Brain microvascular endothelial cell (primary cell): ENCODE results near the gene SEMA3D.

Experiments used
- DNase-seq: peaks from one replicate; pipeline ENCODE4 v3.0.0-alpha.2; 2020
- H3K27ac ChIP-seq: fragments of 250-450 bp; sonication (Bioruptor Pico); 2 replicates; pipeline ENCODE4 v1.5.1; 2020; ENCODE audit warnings: mild to moderate bottlenecking, moderate library complexity
- H3K27me3 ChIP-seq: fragments of 250-450 bp; sonication (Bioruptor Pico); replicated peaks from 2 replicates; pipeline ENCODE4 v1.5.1; 2020; ENCODE audit warnings: mild to moderate bottlenecking
- H3K36me3 ChIP-seq: fragments of 250-450 bp; sonication (Bioruptor Pico); replicated peaks from 2 replicates; pipeline ENCODE4 v1.5.1; 2020; ENCODE audit warnings: mild to moderate bottlenecking
- H3K4me3 ChIP-seq: 2 replicates; pipeline ENCODE4 v1.5.1; 2011; ENCODE audit warnings: low read depth, mild to moderate bottlenecking, control low read depth, low read length, moderate library complexity
- in situ Hi-C: cut with HindIII; loops from 2 replicates; pipeline ENCODE4 v1.10.0; 2017; ENCODE audit warnings: low sequenced_read_pairs, low pct_ligation_motif_present
- TF ChIP-seq, protein P1 (sequence below): IDR thresholded peaks from 2 replicates; pipeline ENCODE4 v1.5.1; 2011; ENCODE audit warnings: low read depth, mild to moderate bottlenecking, moderate library complexity, low read length, control low read depth, inconsistent platforms; ENCODE audit errors: missing control alignments

Gene SEMA3D

GRCh38 chr7:85186521-85187241, at the start of gene SEMA3D:
Gene SEMA3D, minus strand, starts transcription at chr7:85187056. Its CDS starts 65,165 bp downstream, at chr7:85121891.
- TF ChIP-seq, protein P1, sequence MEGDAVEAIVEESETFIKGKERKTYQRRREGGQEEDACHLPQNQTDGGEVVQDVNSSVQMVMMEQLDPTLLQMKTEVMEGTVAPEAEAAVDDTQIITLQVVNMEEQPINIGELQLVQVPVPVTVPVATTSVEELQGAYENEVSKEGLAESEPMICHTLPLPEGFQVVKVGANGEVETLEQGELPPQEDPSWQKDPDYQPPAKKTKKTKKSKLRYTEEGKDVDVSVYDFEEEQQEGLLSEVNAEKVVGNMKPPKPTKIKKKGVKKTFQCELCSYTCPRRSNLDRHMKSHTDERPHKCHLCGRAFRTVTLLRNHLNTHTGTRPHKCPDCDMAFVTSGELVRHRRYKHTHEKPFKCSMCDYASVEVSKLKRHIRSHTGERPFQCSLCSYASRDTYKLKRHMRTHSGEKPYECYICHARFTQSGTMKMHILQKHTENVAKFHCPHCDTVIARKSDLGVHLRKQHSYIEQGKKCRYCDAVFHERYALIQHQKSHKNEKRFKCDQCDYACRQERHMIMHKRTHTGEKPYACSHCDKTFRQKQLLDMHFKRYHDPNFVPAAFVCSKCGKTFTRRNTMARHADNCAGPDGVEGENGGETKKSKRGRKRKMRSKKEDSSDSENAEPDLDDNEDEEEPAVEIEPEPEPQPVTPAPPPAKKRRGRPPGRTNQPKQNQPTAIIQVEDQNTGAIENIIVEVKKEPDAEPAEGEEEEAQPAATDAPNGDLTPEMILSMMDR, result peak; percentile 80
- H3K27me3 ChIP-seq, result no peaks in the 10 kb centered on the region
- H3K36me3 ChIP-seq, result no peaks in the 10 kb centered on the region
- H3K27ac ChIP-seq, result no peak within 1 kb of the TSS
- H3K4me3 ChIP-seq, result peak within 1 kb of the TSS; percentile 72
- peak; percentile 57 for DNase-seq
- in situ Hi-C loops, result loop anchor here (25.0 kb wide), 1 partner anchor 124 kb away; no protein-coding TSS in a partner anchor

DNA sequence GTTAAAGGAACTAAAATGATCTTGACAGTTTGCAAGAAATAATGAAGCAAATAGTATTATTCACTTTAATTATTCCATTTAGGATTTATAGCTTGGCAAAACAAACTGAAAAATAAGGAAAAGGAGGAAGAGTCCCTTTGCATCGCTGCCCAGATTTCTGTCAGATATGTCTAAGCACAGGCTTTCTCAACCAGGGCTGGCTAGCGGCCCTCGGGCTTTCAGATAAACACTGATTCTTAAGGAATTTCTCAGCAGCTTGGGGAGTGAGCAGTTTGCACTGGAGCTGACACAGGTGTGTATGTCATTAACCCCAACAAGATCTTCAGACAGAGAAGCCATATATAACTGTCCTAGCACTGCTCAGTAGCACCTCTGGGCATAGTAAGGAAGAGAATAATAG, 47.9 kb upstream of the SEMA3D start:
- TF ChIP-seq, protein P1, result no peak
- Histone ChIP-seq H3K27me3 (no peaks in the 10 kb centered on the region), H3K4me3 (no peak overlapping the region), H3K36me3 (no peaks in the 10 kb centered on the region), H3K27ac (no peak overlapping the region)
- DNase-seq, result no peak
- in situ Hi-C loops, result no loop called here

DNA sequence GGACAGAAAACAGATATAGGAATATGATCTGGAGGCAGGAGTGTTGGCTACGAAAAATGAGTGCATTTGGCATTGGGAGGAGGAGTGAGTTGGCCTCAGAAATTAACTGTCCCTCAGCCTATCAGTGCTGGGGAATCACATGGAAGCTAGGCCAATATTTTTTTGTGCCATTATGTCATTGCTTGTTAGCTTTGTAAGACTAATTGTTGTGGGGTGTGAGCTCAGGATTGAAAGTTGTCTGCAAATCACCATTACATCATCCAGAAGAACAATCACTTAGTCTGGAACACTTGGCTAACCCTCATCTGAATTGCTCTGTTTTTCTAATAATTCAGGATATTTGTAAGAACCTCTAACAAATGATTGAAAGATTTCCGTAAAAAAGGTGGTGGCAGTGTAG, 45.2 kb upstream of the SEMA3D start:
- TF ChIP-seq, protein P1, result no peak
- no peak overlapping the region for H3K27ac ChIP-seq
- DNase-seq, result no peak
- no peaks in the 10 kb centered on the region for H3K27me3 ChIP-seq
- in situ Hi-C loops, result no loop called here
- H3K4me3 ChIP-seq, result no peak overlapping the region
- no peaks in the 10 kb centered on the region for H3K36me3 ChIP-seq

GRCh38 chr7:85230623-85231022, 43.8 kb upstream of the SEMA3D start:
- TF ChIP-seq, protein P1, result no peak
- H3K36me3 ChIP-seq, result no peaks in the 10 kb centered on the region
- no peak overlapping the region for H3K4me3 ChIP-seq
- in situ Hi-C loops, result no loop called here
- no peaks in the 10 kb centered on the region for H3K27me3 ChIP-seq
- DNase-seq, result no peak
- no peak overlapping the region for H3K27ac ChIP-seq

DNA sequence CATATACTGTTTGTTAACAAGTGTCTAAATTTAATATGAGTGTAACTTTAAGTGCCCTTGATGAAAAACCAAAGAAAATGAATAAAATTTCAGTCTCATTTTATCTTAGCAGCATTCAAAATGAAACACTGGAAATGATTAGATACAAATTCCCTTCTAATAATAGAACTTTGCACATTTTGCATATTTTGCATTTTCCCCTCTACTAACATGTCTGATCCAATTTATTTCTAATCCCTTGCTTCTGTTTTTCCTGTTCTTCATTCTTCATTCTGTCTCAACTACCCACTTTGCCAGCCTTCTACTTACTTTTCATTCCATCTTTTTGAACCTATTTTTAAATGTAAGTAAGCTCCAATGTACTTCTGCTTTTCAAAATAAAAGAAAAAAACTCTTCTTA, 42.7 kb upstream of the SEMA3D start:
- H3K4me3 ChIP-seq, result no peak overlapping the region
- TF ChIP-seq, protein P1, result no peak
- H3K36me3 ChIP-seq, result no peaks in the 10 kb centered on the region
- no peak overlapping the region for H3K27ac ChIP-seq
- in situ Hi-C loops, result no loop called here
- DNase-seq, result no peak
- no peaks in the 10 kb centered on the region for H3K27me3 ChIP-seq
